ENCODE data around the gene EXOG.

The EXOG gene

DNA sequence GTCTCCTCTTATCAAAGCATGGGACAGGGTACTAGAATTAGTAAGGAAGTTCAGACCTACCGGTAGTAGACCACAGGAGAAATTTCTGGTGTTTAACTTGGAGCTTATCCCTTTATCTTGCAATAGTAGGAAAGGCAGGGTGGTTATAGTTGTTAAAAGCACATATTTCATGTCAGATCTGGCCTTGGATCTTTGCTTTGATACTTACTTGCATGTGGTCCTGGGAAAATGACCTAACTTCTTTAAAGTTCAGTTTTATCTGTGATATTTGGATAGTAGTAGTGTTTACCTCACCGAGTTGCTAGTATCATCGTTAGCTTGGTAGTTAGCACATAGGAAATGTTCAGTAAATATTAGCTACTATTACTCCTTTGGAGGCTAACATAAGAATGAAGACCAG lies 15.4 kb downstream of the EXOG start:
- DNase-seq, result no peak

GRCh38 chr3:38515367-38515766 lies 19.2 kb downstream of the EXOG start:
- DNase-seq, result no peak

DNA sequence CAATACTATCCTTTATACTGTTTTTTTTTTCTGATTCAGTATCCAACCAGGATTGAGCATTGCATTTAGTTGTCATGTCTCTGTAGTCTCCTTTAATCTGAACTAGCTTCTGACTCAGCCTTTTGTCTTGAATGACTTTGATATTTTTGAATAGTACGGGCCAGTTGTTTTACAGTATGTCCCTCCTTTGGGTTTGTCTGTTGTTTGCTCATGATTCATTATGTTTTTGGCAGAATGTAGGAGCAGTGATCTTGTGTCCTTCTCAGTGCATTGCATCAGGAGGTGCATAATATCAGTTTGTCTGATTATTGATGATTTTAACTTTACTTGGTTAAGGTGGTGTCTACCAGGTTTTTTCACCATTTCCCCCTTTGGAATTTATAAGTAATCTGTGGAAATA lies 20.5 kb downstream of the EXOG start:
- DNase-seq, result no peak

DNA sequence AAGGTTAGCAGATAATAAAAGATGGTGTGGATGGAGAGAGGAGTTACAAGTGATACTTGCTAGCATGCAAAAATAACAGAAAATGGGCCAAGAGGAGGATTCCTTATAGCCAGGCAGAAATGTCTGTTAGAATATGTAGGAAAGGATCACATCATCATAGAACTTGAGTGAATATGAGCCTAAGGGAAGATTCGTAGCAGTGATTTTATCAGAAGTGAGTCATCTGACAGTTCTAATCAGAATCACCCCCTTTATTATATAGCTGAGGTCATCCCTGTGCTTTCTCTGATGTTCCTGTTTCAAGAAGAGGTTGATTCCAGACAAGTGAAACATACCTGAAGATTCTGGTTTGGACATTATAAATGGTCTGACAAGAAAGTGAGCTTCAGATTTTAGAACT lies 22.9 kb downstream of the EXOG start:
- no peak for DNase-seq

DNA sequence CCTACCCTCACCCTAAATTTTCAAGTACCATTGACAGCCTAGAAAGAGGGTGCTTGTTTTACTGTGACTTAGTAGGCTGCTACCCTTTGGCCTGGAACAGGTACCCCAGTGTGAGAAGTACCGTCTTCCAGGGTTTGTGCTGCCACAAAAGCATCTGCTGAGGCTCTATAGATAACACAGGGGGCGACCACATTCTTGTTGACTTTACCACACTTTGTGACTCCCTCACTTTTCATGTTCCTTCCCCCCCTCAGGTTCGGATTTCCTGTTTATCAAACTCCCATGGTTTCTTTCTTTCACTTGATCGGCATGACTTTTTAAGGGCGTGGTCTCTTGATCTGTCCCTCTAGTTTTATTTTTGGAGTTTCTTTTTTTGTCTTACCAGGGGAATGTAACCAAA lies 23.5 kb downstream of the EXOG start:
- peak in 1 of 2 donors; percentile 64 for DNase-seq

- peak; percentile 61 to 72 for DNase-seq
Measured at GRCh38 chr3:38521391-38521987, 25.3 kb downstream of the EXOG start.

GRCh38 chr3:38522002-38522401 lies 25.9 kb downstream of the EXOG start:
- no peak for DNase-seq

- no peak for DNase-seq
Measured at GRCh38 chr3:38524141-38524739, 28.1 kb downstream of the EXOG start.

GRCh38 chr3:38526792-38527191 lies 30.7 kb downstream of the EXOG start:
- DNase-seq, result no peak

GRCh38 chr3:38528457-38528856 lies 32.3 kb downstream of the EXOG start:
- DNase-seq, result no peak

- no peak for DNase-seq
Measured at GRCh38 chr3:38532529-38532928, 36.4 kb downstream of the EXOG start.

- DNase-seq, result no peak
Measured at GRCh38 chr3:38533285-38533976, 37.3 kb downstream of the EXOG start.

DNA sequence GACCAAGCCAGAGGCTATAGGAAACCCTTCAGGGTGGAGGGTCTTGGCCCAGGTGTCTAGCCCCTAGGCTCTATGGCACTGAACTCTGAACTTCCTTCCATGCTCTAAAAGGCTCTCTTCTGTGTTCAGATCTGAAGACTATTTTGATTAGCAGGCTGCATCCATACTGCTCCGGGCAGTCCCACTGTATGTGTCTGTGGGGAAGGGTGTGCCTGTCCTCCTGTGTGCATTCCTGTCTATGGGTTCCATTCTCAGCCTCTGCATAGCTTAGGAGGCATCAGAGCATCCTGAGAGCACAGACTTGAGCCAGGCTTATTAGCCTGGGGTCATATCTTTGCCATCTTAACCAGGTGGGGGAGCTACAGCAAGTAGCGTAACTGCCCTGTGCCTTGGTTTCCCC lies 38.0 kb downstream of the EXOG start:
- DNase-seq, result no peak

DNA sequence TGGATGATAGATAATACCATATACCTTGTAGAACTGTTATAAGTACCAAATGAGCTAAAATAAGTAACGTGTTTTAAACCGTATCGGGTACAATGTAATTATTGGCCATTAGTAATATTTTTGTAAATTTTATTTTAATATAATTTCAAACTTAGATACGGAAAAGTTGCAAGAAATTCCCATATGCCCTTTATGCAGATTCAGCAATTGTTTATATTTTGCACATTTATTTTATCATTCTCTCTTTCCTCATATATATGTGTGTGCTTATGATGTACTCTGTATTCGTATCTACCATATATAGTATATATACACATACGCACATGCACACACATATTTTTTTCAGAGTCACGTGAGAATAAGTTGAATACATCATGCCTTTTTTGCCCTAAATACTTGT lies 38.5 kb downstream of the EXOG start:
- DNase-seq, result no peak

- no peak for DNase-seq
Measured at GRCh38 chr3:38536671-38537070, 40.5 kb downstream of the EXOG start.

- DNase-seq, result no peak
Measured at GRCh38 chr3:38538773-38539353, 42.7 kb downstream of the EXOG start.

- DNase-seq, result no peak
Measured at GRCh38 chr3:38541806-38542205, 45.7 kb downstream of the EXOG start.

DNA sequence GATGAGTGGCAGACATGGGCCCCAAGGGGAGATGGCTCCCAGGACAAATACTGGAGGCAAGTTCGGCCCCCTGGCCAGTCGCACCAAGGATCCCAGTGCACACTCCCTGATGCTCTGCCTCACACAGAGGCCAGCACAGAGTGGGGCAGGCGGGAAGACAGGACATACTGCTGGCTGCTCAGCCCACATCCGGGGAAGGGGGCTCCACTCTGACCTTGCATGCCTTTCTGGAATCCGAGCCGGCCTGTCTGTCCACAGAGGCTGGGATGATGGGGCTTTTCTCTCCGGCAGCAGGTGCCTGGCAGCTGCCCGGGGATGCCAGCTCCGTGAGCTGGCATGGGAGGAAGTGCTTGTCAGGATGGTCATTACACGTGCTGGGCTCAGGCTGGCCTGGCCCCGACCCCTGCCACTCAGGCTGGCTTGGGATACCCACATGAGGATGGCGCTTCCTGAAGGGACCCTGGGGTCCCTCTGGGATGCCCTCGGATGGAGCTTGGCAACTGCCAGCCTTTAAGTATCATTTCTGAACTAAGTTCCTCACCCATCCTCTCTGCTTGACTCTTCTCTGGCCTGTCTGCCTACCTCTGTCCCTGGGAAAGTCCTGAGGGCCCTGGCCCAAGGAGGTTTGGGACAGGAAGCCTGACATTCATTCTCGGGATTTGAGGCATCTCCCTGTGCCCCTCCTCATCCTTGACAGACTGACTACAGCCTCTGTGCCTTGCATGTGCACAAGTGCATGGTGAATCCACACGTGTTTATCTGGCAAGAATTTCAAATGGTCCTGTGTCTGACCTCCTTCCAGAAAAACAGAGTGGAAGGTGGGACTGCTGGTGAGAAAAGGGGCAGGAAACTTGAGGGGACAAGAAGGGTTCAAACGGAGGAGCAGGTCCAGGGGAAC lies 46.5 kb downstream of the EXOG start:
- DNase-seq, result no peak

DNA sequence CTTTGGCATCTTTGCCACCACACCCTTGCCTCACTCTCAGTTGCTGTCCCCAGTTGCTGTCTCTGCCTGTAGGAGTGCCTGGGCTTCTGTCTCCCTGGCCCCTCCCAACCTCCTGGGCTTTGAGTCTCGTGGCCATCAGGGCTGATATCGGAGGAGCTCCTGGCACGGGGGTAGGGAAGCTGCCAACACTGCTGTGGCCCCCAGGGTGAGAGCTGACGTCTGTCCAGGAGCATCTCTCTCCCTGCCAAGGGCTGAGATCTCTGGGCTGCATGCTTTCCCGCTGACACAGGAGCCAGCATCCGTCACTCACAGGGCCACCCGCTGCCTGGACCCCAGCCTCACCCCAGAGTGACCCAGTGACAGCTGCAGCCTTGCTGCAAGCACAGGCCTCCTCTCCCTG lies 47.4 kb downstream of the EXOG start:
- no peak for DNase-seq

- DNase-seq, result no peak
Measured at GRCh38 chr3:38544926-38545325, 48.8 kb downstream of the EXOG start.

DNA sequence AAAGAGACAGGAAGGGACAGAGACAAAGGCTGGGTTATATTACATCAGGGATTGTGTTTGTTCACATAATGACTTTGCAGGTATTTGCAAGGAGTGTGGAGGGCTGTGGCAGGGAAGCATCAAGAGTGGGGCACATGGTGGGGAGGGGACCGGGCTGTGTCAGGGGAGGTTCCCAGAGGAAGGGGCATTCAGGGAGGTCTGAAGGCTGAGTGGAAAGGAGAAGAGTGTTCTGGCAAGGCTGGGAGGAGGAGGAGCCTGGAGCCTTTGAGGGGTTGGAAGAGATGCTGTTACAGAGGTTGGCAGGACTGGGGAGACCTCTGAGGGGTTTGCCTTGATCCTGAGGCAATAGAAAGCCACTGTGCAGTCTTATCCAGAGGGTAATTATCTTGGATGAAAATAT lies 49.4 kb downstream of the EXOG start:
- no peak for DNase-seq

GRCh38 chr3:38545983-38546382 lies 49.8 kb downstream of the EXOG start:
- no peak for DNase-seq

Data from CD4-positive, alpha-beta T cell treated with Interleukin-4 for 1 hour (primary cell).